IMR-90 (cell line): ENCODE measurements around the gene HTR5A. TPM values are rescaled to one million over a fixed set of nuclear protein-coding genes. Genes with fewer than 3 reads are reported as not detected.

Experiments used
- ATAC-seq: fragments of 200-7000 bp; cut with Tn5 transposase; 2 replicates; pipeline ENCODE4 v1.9.1; 2020; ENCODE audit warnings: low read depth, mild to moderate bottlenecking, moderate library complexity
- BruUV-seq: library from RNA; stranded (reverse); fragments of 400-500 nt; replicated peaks from 2 replicates; lab custom pipeline; 2021; lab: Mats Ljungman, UMichigan
- CTCF ChIA-PET: fragments of 300-600 bp; formaldehyde crosslinking; extraction: SDS; loops from one replicate; lab custom pipeline; 2021; ENCODE audit warnings: antibody characterized with exemption; lab: Yijun Ruan, JAX
- POLR2A ChIA-PET: fragments of 300-600 bp; sonication (Branson Sonifier 250); formaldehyde crosslinking; loops from one replicate; lab custom pipeline; 2022; ENCODE audit warnings: antibody characterized with exemption; ENCODE audit not compliant: unreplicated experiment; lab: Charles Lee
- DNase-seq: peaks from one replicate; pipeline ENCODE4 v3.0.0; 2013
- H2AFZ ChIP-seq: replicated peaks from 2 replicates; pipeline ENCODE3; 2013; ENCODE audit warnings: low read length, mild to moderate bottlenecking; ENCODE audit not compliant: poor library complexity
- H2AK5ac ChIP-seq: 2 replicates; pipeline ENCODE4 v1.6.1; 2013; ENCODE audit warnings: low read depth, low read length, inconsistent platforms
- H2AK9ac ChIP-seq: replicated peaks from 2 replicates; pipeline ENCODE3; 2013; ENCODE audit warnings: mild to moderate bottlenecking, low read depth, low read length, moderate library complexity; ENCODE audit not compliant: poor library complexity
- H2BK120ac ChIP-seq: 2 replicates; pipeline ENCODE4 v1.6.1; 2013; ENCODE audit warnings: low read depth, low read length, inconsistent platforms
- H2BK15ac ChIP-seq: 3 replicates; pipeline ENCODE4 v1.6.1; 2013; ENCODE audit warnings: low read depth, low read length, inconsistent platforms
- H2BK20ac ChIP-seq: 2 replicates; pipeline ENCODE4 v1.6.1; 2013; ENCODE audit warnings: low read depth, mild to moderate bottlenecking, inconsistent platforms, low read length, moderate library complexity
- H2BK5ac ChIP-seq: 2 replicates; pipeline ENCODE4 v1.6.1; 2013; ENCODE audit warnings: mild to moderate bottlenecking, low read depth, low read length, inconsistent platforms; ENCODE audit not compliant: poor library complexity, severe bottlenecking
- H3K14ac ChIP-seq: replicated peaks from 2 replicates; pipeline ENCODE4 v1.6.1; 2013; ENCODE audit warnings: low read depth, low read length, inconsistent platforms
- H3K18ac ChIP-seq: 2 replicates; pipeline ENCODE4 v1.6.1; 2013; ENCODE audit warnings: low read depth, low read length, control low read depth
- H3K23ac ChIP-seq: 2 replicates; pipeline ENCODE4 v1.6.1; 2013; ENCODE audit warnings: low read depth, low read length, inconsistent platforms
- H3K27ac ChIP-seq: 2 replicates; pipeline ENCODE4 v1.5.1; 2013; ENCODE audit warnings: mild to moderate bottlenecking, control low read depth, low read length; ENCODE audit not compliant: insufficient read depth
- H3K27me3 ChIP-seq: 2 replicates; pipeline ENCODE4 v1.6.1; 2013; ENCODE audit warnings: low read length; ENCODE audit not compliant: control insufficient read depth, insufficient read depth
- H3K36me3 ChIP-seq: 2 replicates; pipeline ENCODE4 v1.6.1; 2013; ENCODE audit warnings: low read length, mixed read lengths; ENCODE audit not compliant: control insufficient read depth, insufficient read depth
- H3K4ac ChIP-seq: 2 replicates; pipeline ENCODE4 v1.6.1; 2013; ENCODE audit warnings: low read depth, low read length, inconsistent platforms
- H3K4me1 ChIP-seq: 2 replicates; pipeline ENCODE4 v1.6.1; 2013; ENCODE audit warnings: low read length, mixed read lengths; ENCODE audit not compliant: control insufficient read depth, insufficient read depth
- H3K4me2 ChIP-seq: 2 replicates; pipeline ENCODE4 v1.6.1; 2013; ENCODE audit warnings: low read depth, mild to moderate bottlenecking, control low read depth, low read length, moderate library complexity
- H3K4me3 ChIP-seq: 2 replicates; pipeline ENCODE4 v1.5.1; 2013; ENCODE audit warnings: low read depth, mild to moderate bottlenecking, control low read depth, low read length, moderate library complexity; ENCODE audit not compliant: insufficient read depth
- H3K56ac ChIP-seq: 2 replicates; pipeline ENCODE4 v1.6.1; 2013; ENCODE audit warnings: low read length, inconsistent platforms; ENCODE audit not compliant: insufficient read depth; ENCODE audit errors: extremely low read depth
- H3K79me1 ChIP-seq, 2 experiments: 2 replicates each; pipeline ENCODE4 v1.6.1; 2013; ENCODE audit warnings: low read length in 2 of 2, inconsistent platforms in 1 of 2, low read depth in 1 of 2
- H3K9ac ChIP-seq: 2 replicates; pipeline ENCODE4 v1.6.1; 2013; ENCODE audit warnings: low read depth, low read length, control low read depth
- H3K9me1 ChIP-seq: 2 replicates; pipeline ENCODE4 v1.6.1; 2013; ENCODE audit warnings: low read length, inconsistent platforms; ENCODE audit not compliant: insufficient read depth
- H3K9me3 ChIP-seq: 2 replicates; pipeline ENCODE4 v1.6.1; 2013; ENCODE audit warnings: low read length; ENCODE audit not compliant: control insufficient read depth, insufficient read depth
- H4K20me1 ChIP-seq: 2 replicates; pipeline ENCODE4 v1.6.1; 2013; ENCODE audit warnings: low read length, inconsistent platforms; ENCODE audit not compliant: insufficient read depth
- H4K5ac ChIP-seq: 2 replicates; pipeline ENCODE4 v1.6.1; 2013; ENCODE audit warnings: mild to moderate bottlenecking, low read depth, low read length, control low read depth
- H4K8ac ChIP-seq, 2 experiments: 2 replicates each; pipeline ENCODE4 v1.6.1; 2013; ENCODE audit warnings: low read depth in 2 of 2, low read length in 2 of 2, control low read depth in 1 of 2, inconsistent platforms in 1 of 2
- H4K91ac ChIP-seq: 2 replicates; pipeline ENCODE4 v1.6.1; 2013; ENCODE audit warnings: low read depth, low read length, inconsistent platforms; ENCODE audit not compliant: insufficient read depth
- CEBPB ChIP-seq: IDR thresholded peaks from 2 replicates; pipeline ENCODE4 v1.6.1; 2012; ENCODE audit warnings: low read depth, low read length, improper control_type of control experiment
- CTCF ChIP-seq: conservative IDR thresholded peaks from 2 replicates; pipeline ENCODE4 v1.5.1; 2012; ENCODE audit warnings: mild to moderate bottlenecking, low read depth, low read length, improper control_type of control experiment
- MAFK ChIP-seq: IDR thresholded peaks from 2 replicates; pipeline ENCODE4 v1.6.1; 2012; ENCODE audit warnings: low read depth, low read length, improper control_type of control experiment
- MAZ ChIP-seq: IDR thresholded peaks from 2 replicates; pipeline ENCODE4 v1.6.1; 2012; ENCODE audit warnings: low read depth, mild to moderate bottlenecking, low read length, improper control_type of control experiment, moderate library complexity, borderline replicate concordance
- MXI1 ChIP-seq: IDR thresholded peaks from 2 replicates; pipeline ENCODE4 v1.6.1; 2012; ENCODE audit warnings: low read depth, mild to moderate bottlenecking, low read length, moderate library complexity, borderline replicate concordance
- POLR2A ChIP-seq: IDR thresholded peaks from 2 replicates; pipeline ENCODE4 v1.6.1; 2012; ENCODE audit warnings: mild to moderate bottlenecking, low read depth, low read length
- SMC3 ChIP-seq: fragments of 150-350 bp; IDR thresholded peaks from 2 replicates; pipeline ENCODE4 v1.6.1; 2016; ENCODE audit warnings: low read depth, mild to moderate bottlenecking, antibody characterized with exemption, low read length, moderate library complexity
- USF2 ChIP-seq: fragments of 150-350 bp; IDR thresholded peaks from 2 replicates; pipeline ENCODE4 v1.6.1; 2017; ENCODE audit warnings: mild to moderate bottlenecking, antibody characterized with exemption, low read length, low read depth
- WGBS, 2 experiments: methylation state at CpG; one replicate each; pipeline versions ENCODE4 v1.1.5 to v1.1.7; 2013; ENCODE audit warnings: missing lambda C conversion rate in 2 of 2; ENCODE audit not compliant: insufficient read length in 1 of 2; ENCODE audit errors: extremely low coverage in 2 of 2; 5-methylcytosine and 5-hydroxymethylcytosine counted together
- dilution Hi-C: fragments of 300-500 bp; cut with HindIII; formaldehyde crosslinking; loops from one replicate; pipeline ENCODE4 v1.14.3; 2018; ENCODE audit warnings: low sequenced_read_pairs; ENCODE audit not compliant: unreplicated experiment
- in situ Hi-C: fragments of 300-500 bp; cut with MboI; formaldehyde crosslinking; loops from 3 replicates; pipeline ENCODE4 v1.14.3; 2019; ENCODE audit warnings: low sequenced_read_pairs, inconsistent platforms, mixed read lengths
- intact Hi-C: fragments of 100-400 bp; cut with micrococcal nuclease; formaldehyde crosslinking; loops from 2 replicates; pipeline ENCODE4 v1.10.0; 2022
- polyA plus RNA-seq, 3 experiments: library from polyadenylated mRNA; depleted of rRNA; stranded (reverse); fragments of >200 nt; gene quantifications; 2 replicates each; pipeline ENCODE4 v1.2.3, GENCODE V29; 2012; ENCODE audit warnings: low replicate concordance in 1 of 3
- total RNA-seq: library from RNA; depleted of rRNA; stranded (reverse); fragments of >200 nt; gene quantifications from 2 replicates; pipeline ENCODE4 v1.2.3, GENCODE V29; 2012

The HTR5A gene
- total and polyA plus RNA-seq, 2 of the 4 experiments (the other 2 are of a cell fraction) = not detected

- H4K5ac ChIP-seq = no peak overlapping the region
- no peak for ATAC-seq
- H3K9me3 ChIP-seq = peaks cover 4% of the 10 kb centered on the region; the same call in 1 of the 2 replicates
- H4K8ac ChIP-seq = no peak overlapping the region
- no peak overlapping the region for H3K4me3 ChIP-seq
- H3K4me1 ChIP-seq = no peaks in the 10 kb centered on the region
- no peak overlapping the region for H2AK9ac ChIP-seq
- DNase-seq = no peak
- in situ Hi-C loops (no loop called here), intact Hi-C loops (no loop called here), dilution Hi-C loops (no loop called here)
- no peak overlapping the region for H3K56ac ChIP-seq
- no peaks in the 10 kb centered on the region for H3K79me1 ChIP-seq
- CTCF ChIA-PET = no interaction called here
- H3K9me1 ChIP-seq = no peaks in the 10 kb centered on the region
- no peak overlapping the region for H2AFZ ChIP-seq
- POLR2A ChIA-PET = no interaction called here
- no peak overlapping the region for H3K9ac ChIP-seq
- H3K4ac ChIP-seq = no peak overlapping the region
- no peak overlapping the region for H3K4me2 ChIP-seq
- no peaks in the 10 kb centered on the region for H3K36me3 ChIP-seq
- H3K23ac ChIP-seq = no peak overlapping the region
- TF ChIP-seq CTCF (no peak), MAFK (no peak), USF2 (no peak), CEBPB (no peak), SMC3 (no peak), POLR2A (no peak), MXI1 (no peak), MAZ (no peak)
- H3K27ac ChIP-seq = no peak overlapping the region
- no peak overlapping the region for H3K14ac ChIP-seq
- 15% methylated on average over 2 of the region's 5 CpGs; no CpG with 5 or more reads in 1 of the 2 experiments for WGBS, 2 experiments
- no peak overlapping the region for H3K18ac ChIP-seq
- no peak overlapping the region for H2AK5ac ChIP-seq
- H4K20me1 ChIP-seq = no peaks in the 10 kb centered on the region
- no TSS peak for BruUV-seq
- H3K27me3 ChIP-seq = no peaks in the 10 kb centered on the region
- H4K91ac ChIP-seq = no peak overlapping the region
- H2BK5ac ChIP-seq = no peak overlapping the region
- no peak overlapping the region for H2BK20ac ChIP-seq
- H2BK120ac ChIP-seq = no peak overlapping the region
- H2BK15ac ChIP-seq = no peak overlapping the region
Measured at GRCh38 chr7:155122831-155123230, 52.7 kb downstream of the HTR5A start.
